CD4-positive, alpha-beta T cell treated with Interleukin-6 for 4 hours (primary cell): ENCODE results near the gene BRAF.
"Not testable (repeated sequence)": the region's sequence is repeated elsewhere in the genome, so short reads cannot be mapped to it uniquely, and the experiment has no call there.

Source experiments
- DNase-seq: peaks from one replicate; pipeline ENCODE4 v3.0.0-alpha.2; 2020; ENCODE audit warnings: mixed read lengths

Gene BRAF

DNA sequence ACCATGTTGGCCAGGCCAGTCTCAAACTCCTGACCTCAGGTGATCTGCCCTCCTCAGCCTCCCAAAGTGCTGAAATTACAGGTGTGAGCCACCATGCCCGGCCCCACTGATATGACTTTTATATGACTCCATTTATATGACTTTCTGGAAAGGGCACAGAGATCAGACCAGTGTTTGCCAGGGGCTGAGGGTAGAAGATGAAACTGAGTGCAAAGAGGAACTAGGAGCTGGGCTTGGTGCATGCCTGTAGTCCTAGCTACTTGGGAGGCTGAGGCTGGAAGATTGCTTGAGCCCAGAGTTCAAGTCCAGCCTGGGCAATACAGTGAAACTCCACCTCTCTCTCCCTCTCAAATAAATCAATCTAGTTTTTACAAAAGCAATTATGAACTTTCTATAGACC lies 7.5 kb downstream of the BRAF start:
- DNase-seq: no peak

DNA sequence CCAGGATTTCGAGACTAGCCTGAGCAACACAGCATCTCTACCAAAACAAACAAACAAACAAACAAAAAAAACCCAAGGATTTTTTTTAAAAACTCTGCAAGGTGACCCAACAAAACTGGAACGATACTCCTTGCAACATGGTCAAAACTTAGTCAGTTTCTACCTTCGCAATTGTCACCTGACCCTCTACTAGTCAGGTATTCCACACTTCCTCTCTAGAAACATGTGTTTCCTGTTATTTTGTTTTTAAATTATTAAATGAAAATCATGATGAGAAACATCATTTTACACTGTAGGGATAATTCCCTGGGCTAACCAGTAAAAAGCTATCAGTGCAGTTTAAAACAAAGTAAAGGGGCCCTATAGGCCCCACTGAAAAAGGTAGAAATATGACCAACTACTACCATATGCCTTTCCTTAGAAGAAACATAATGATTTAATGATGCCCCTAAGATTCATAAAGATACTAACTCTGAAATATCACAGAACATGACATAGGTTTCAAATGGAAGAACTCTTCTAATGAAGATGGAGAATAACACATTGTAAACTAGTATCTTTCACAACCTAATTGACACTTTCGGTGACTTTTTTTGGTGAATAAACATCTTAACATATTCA lies 8.7 kb downstream of the BRAF start:
- no peak for DNase-seq

DNA sequence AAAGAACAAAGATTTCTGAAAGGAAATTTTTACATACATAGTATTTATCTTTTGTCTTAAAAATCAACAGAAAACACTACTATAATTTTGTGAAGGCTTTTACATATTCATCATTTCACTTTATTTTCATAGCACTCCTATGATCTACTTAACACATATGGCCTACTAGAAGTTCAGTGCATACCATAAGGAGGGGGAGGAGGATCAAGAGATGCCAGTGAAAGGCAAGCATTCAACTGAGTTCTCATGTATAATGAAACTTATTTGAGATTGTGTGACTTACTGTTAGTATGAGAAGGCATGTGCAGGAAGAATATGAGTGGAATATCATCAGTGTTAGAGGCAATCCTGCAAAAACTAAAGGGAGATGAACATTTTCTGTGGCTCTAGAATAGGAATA lies 10.6 kb downstream of the BRAF start:
- DNase-seq: no peak

DNA sequence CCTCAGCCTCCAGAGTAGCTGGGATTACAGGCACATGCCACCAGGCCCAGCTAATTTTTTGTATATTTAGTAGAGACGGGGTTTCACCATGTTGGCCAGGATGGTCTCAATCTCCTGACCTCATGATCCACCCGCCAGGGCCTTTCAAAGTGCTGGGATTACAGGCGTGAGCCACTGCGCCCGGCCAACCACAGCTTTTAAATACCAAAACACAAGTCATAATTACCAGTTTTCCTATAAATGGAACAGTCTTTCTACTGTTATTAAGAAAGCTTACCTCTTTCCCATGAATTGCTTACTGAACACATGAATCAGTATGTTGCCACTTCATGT lies 11.2 kb downstream of the BRAF start:
- not testable (repeated sequence) for DNase-seq

DNA sequence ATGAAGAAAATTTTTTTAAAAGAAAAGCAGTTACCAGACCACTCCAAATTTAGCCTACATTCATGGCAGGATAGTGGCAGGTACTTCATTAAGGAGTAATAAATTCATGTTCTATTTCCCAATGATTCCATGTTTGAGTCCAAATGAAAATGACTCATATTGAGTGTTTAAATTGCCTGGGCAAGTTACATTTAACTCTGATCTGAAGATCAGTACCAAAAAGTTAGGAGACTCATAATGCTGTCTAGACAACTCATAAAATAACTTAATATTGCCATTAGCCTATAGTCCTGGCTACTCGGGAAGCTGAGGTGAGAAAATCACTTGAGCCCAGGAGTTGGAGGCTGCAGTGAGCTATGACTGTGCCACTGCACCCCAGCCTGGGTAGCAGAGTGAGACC lies 13.0 kb downstream of the BRAF start:
- no peak for DNase-seq

DNA sequence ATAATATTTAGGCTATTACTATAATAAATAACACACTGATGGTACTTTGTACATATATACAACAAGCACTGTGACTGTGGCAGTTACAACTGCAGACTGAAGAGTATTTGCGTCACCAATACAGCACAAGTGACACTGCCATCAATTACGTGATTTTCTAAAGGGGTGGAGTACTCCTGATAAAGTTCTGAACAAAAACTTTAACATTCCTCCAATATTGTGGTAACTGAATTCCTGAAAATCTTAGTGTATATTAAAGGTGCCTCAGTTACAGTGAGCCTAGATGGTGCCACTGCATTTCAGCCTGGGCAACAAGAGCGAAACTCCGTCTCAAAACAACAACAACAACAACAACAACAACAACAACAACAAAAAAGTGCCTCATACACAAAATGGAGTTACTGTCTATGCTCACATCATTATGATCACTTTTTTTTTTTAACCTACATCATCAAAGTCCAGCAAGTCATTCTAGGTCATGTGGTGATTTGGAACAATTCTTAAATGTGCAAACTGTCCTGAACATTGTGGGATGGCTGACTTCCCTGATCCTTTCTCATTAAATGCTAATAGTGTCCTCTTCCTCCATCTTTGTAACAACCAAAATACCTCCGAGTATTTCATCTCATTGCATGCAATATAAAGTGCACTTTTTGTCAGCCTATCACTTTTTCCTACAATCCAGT lies 15.1 kb downstream of the BRAF start:
- DNase-seq: no peak

DNA sequence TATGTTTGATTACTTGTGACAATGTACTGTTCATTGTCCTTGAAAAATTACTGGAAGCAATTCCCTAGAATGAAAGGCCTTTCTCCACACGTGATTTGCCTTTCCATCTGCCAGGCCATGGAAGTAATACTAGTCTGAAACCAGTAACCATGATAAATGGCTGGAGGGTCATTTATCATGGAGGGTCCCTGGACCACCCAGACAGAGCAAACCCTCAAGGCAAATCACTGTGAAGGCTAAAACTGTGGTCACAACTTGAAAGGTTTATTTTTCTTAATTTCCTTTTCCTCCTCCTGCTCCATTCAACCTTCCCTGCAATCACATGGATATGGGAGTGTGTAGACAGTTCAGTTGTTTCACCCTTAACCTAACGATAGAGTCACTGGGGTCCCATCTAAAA lies 16.4 kb downstream of the BRAF start:
- no peak for DNase-seq

DNA sequence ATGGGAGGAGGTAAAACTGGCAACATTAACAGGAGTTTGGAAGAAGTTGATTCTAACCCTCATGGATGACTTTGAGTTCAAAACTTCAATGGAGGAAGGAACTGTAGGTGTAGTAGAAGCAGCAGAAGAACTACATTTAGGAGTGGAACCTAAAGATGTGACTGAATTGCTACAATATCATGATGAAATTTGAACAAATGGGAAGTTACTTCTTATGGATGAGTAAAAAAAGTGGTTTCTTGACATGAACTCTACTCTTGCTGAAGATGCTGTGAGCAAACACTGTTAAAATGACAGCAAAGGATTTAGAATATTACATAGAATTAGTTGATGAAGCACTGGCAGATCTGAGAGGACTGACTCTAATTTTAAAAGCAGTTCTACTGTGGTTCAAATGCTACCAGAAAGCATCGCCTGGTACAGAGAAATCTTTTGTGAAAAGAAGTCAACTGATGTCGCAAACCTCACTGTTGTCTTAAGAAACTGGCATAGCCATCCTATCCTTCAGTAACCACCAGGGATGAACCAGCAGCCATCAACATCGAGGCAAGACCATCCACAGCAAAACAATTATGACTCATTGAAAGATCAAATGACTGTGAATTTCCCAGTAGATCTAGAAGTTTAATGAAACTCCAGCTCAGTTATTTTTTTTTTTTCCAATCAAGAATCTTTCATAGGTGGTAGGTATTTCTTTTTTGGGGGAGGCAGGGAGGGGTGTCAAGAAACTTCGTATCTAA lies 20.8 kb downstream of the BRAF start:
- peak; percentile 6 for DNase-seq

DNA sequence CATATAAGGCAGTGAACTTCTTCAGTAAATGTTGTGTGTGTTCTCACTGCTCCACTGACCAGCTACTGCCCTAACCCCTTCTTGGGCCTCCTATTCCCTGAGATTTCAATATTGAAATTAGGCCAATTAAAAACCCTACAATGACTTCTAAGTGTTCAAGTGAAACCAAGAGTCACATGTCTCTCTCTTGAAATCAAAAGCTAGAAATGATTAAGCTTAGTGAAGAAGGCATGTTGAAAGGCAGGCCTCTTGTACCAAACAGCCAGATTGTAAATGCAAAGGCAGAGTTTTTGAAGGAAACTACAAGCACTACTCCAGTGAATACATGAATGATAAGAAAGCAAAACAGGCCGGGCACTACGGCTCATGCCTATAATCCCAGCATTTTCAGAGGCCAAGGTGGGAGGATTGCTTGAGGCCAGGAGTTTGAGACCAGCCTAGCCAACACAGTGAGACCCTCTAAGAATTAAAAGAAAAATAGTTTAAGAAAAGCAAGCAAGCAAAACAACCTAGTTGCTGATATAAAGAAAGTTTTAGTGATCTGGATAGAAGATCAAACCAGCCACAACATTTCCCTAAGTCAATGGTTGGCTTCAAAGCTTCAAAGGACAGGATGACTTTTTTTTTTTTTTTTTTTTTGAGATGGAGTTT lies 22.3 kb downstream of the BRAF start:
- no peak for DNase-seq

DNA sequence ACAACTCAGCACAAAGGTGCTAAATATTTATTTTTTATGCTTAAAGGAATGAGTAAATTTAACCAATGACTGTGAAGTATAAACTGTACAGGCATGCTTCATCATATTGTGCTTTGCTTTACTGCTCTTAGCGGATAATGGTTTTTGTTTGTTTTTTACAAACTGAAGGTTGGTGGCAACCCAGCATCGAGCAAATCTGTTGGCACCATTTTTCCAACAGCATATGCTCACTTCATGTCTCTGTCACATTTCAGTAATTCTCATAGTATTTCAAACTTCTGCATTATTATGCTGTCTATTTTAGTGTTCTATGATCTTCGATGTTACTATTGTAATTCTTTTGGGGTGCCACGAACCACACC lies 22.8 kb downstream of the BRAF start:
- DNase-seq: no peak

DNA sequence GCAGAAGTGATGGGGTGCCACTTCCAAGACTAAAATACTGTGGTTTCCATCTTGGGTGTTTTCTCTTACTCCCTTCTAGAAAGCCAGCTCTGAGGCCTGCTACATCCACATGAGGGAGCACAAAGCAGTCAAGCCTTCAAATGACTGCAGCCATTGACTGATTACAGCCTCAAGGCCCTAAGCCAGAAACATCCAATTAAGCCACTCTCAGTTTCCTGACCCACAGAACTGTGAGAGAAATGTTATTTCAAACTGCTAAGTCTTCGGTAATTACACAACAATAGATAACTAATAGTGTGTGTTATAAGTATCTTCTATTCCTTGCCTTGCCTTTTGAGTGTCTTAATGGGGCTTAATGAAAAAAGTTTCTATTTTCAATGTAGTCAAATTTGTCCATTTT lies 24.8 kb downstream of the BRAF start:
- no peak for DNase-seq

DNA sequence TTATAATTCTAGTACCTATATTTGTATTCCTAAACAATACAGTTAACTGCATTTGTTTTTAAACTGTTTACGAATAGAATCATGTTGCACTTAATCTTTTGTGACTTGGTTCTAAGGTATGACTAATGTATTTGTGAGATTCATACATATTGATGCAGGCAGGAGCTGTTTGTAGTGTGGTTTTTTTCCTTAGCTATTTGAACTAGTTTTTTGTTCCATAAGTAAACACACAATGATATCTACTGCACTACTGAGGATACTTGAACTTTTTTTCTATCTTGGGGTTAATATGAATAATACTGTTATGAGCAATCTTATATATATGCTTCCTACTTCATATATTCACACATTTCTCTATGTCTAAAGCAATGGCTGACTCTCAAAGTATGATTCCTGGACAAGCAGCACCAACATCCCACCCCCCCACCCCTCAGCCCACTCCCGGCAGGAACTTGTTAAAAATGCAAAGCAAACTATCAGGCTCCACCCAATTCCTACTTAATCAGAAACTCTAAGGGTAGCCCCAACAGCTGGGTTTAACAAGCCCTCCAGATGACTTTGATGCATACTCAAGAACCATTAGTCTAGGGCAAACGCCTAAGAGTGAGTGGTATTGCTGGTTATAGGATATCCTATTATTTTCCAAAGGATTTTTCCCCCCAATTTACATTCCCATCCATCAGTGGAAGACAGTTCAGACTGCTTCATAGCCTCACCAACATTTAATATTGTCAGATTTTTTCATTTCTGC lies 25.8 kb downstream of the BRAF start:
- DNase-seq: no peak

DNA sequence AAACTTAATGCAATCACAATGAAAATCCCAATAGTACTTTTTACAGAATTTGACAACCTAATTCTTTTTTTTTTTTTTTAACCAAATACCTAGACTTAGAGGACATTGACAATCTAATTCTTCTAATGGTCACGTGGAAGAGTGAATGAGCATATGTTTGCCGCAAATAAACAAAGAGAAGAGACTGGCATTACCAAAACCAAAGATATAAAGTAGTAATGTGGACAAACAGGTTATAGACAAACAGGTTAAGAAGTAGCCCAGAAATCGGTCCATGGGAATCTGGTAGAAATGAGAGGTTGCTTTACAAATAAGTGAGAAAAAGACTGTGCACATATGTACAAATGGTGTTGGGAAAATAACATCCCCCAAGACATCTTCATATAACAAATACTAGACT lies 27.7 kb downstream of the BRAF start:
- DNase-seq: no peak

DNA sequence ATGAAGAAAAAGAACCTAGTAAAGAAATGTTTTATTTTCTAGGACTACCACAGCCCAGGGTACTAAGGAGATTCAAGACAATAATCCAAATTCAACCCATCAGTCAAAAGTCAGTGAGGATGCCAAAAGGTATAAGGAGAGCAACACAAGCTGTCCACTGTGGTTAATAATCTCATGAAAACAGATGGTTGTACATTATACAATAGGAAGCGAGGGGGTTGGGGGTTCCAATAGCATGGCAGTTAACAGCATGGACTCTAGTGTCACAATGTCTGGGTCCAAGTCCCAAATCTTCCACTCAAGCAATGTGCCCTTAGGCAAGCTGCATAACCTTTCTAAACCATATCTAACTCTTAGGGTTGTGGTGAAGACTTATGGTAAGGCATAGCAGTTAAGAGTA lies 35.1 kb downstream of the BRAF start:
- no peak for DNase-seq

DNA sequence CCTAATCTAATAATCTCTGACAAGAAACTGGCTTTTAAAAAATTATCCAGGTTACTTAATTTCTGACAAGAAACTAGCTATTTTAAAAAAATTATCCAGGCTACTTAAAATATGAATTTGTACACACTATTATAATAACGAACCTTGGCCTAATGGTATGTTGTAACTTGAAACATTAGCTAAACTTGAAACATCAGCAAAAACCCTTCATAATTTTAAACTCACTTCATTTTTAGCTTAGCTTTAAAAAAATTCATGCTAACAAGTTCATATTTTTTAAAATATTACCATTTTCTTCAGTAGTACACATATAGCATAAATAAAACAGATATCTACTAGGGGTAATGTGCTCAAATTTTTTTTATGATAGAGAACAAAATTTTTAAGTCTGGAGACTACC lies 35.6 kb downstream of the BRAF start:
- no peak for DNase-seq

DNA sequence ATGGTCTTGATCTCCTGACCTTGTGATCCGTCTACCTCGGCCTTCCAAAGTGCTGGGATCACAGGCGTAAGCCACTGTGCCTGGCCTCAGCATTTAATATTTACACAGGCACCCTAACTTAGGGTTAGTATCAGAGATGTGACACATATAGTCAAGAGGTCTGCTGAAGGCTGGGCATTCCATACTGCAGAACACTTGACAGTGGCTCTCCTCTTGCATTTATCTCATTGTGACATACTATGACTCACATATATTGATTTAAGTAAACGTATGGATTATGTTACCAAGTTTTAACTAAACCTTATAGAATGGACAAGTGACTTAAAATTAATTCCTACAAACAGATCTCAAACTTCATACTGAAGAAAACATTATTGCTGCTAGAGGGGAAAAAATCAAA lies 36.6 kb downstream of the BRAF start:
- no peak for DNase-seq

DNA sequence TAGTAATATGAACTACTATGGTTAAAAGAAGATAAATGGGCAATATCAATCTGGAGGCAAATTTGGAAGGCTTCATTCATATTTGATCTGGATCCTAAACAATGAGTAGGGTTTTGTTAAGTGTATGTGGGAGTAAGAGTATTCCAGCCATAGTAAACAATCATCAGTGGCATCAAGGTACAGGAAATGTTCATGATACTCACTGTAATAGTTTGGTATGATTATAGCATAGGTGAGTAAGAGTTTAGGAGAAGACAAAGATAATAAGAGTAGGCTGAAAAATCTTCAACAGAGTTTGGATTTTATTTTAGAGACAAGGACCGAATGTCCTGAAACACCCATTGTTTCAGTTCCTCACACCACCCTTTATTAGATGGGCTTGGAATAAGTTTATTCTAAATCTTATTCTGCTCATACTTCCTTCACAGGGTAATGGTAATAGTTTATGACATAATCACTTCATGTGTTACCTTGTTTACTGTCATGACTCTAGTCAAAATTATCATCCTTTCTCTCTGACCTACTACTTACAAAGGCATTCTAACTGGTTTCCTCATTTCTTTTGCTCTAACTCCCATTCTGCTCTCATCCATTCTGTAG lies 38.9 kb downstream of the BRAF start:
- no peak for DNase-seq

DNA sequence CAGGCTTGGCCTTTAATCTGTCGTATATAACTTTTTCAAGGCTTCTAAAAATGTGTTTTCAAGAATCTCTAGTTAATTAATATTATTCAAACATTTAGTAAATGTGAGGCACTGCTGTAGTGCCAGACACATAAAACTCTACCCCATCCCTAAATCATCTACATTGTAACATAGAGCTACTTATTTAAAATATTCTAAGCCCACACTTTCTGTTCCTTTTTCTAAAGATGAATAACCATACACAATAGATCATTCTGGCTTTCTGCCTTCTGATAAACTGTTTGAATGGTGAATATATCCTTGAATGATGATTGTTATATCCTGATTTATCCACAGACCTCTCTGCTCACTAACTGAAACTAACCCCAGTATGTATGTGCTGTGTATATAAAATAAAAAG lies 41.4 kb downstream of the BRAF start:
- DNase-seq: no peak

DNA sequence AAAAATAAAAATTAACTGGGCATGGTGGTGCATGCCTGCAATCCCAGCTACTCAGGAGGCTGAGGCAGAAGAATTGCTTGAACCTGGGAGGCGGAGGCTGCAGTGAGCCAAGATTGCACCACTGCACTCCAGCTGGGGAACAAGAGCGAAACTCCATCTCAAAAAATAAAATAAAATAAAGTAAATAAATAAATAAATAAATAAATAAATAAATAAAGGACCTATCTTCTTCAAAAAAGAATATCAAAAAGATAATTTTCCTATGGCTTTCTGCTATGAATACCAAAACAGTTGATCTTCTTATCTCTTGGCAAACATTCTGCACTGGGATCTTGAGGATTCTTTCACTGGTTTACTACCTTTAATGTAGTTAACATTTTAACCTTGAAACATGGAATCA lies 41.9 kb downstream of the BRAF start:
- DNase-seq: not testable (repeated sequence)

DNA sequence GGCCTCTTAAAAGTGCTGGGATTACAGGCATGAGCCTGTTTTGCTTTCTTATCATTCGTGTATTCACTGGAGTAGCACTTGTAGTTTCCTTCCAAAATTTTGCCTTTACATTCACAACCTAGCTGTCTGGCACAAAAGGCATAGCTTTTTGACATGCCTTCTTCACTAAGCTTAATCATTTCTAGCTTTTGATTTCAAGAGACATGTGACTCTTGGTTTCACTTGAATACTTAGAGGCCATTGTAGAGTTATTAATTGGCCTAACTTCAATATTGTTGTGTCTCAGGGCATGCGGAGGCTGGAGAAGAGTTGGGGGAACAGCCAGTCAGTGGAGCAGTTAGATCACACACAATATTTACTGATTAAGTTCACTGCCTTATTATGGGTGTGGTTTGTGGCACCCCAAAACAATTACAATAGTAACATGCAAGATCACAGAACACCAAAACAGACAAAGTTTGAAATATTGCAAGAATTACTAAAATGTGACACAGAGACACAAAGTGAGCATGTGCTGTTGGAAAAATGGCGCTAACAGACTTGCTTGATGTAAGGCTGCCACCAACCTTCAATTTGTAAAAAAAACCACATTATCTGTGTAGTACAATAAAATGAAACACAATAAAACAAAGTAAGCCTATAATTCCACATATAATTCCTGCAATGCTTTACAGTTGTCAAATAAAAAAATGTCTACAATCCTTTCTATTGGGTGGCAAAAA lies 43.1 kb downstream of the BRAF start:
- DNase-seq: no peak

DNA sequence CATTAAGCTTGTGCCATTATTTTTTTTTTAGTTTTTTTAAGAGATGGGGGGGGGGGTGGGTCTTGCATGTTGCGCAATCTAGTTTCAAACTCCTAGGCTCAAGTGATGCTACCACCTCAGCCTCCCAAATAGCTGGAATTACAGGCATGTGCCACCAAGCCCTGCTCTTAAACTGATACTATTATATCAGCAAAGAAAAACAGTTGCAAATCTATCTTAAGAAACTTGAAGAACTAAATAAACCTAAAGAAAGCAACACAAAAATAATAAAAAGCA lies 47.5 kb downstream of the BRAF start:
- DNase-seq: no peak

DNA sequence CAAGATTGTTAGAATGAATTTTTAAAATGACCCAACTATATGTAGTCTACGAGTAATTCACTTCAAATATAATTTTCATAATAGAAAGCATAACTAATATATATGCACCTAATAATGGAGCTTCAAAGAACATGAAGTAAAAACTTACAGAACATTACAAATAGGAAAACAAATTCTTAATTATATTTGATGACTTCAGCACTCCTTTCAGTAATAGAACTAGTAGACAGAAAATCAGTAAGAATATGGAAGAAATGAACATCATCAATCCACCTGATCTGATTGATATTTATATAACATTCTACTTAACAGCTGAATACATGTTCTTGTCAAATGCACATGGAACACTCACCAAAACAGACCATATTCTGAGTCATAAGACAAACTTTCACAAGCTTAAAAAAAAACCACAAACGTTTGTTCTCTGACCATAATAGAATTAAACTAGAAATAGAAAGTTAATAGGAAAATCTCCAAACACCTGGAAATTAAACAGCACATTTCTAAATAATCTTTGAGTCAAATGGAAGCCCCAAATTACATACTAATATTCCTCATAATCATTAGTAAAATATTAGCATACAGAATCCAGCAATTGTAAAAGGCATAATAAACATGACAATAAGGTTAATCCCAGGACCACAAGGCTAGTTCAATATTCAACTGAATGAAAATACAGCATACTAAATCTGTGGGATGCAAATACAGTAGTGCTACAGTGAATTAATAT lies 48.0 kb downstream of the BRAF start:
- no peak for DNase-seq
